ENCODE measurements around the gene MAL. TPM values are rescaled to one million over a fixed set of nuclear protein-coding genes. Genes with fewer than 3 reads are reported as not detected.

Gene MAL
- total and polyA plus RNA-seq, 2 of the 13 experiments (the other 11 are each of a cell fraction or from before 2014, with no cell fraction given): not detected

DNA sequence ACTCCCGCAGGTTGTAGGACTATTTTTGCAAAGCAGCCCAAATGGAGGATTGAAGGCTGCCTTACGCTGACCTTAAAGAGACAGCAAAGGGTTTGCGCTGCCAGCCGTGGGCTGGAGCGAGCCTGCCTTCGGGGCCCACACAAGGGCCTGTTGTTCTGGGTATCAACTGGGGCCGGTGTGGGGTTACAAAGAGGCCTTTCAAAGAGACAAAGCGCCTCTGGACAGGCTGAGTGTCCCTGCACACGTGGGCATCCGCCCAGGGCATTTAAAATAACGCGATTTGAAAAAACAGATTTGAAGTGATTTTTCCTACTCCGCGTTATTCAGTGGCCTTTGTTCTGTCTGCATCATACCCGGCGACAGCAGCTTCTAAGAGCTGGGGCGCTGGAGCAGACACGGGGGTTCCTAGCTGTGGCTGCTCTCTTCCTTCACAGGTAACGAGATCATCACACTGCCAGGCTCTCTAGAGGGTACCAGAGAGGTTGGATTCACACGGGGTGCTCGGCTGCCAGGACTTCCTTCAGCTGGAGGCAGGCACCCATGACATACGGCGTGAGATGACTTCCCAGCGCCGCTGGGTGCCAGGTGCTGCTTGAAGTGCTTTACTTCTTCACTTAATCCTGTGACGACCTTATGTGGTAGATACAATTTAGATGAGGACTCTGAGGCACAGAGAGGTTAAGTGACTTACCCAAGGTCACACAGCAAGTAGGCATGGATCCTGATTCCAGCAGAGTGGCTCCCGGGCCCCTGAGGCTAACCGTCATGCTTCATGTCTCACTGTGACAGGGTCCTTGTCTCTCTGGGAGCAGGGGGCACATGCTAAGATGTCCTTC lies 32.2 kb downstream of the MAL start (continued):
- TF ChIP-seq, protein P1, sequence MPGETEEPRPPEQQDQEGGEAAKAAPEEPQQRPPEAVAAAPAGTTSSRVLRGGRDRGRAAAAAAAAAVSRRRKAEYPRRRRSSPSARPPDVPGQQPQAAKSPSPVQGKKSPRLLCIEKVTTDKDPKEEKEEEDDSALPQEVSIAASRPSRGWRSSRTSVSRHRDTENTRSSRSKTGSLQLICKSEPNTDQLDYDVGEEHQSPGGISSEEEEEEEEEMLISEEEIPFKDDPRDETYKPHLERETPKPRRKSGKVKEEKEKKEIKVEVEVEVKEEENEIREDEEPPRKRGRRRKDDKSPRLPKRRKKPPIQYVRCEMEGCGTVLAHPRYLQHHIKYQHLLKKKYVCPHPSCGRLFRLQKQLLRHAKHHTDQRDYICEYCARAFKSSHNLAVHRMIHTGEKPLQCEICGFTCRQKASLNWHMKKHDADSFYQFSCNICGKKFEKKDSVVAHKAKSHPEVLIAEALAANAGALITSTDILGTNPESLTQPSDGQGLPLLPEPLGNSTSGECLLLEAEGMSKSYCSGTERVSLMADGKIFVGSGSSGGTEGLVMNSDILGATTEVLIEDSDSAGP (CRISPR knock-in tag; IDR thresholded peaks at IDR 0.05; ENCODE audit: borderline replicate concordance): peak; percentile 95
- TF ChIP-seq ATF7-NPFF (CRISPR knock-in tag; IDR thresholded peaks at IDR 0.05; ENCODE audit: low read depth) (no peak), TMF1 (CRISPR knock-in tag; IDR thresholded peaks at IDR 0.05; ENCODE audit: low read depth) (no peak), SAP130 (CRISPR knock-in tag; IDR thresholded peaks at IDR 0.05; ENCODE audit: low read depth) (peak; percentile 58), TGIF2 (CRISPR knock-in tag; IDR thresholded peaks at IDR 0.05) (no peak), TAF1 (CRISPR knock-in tag; IDR thresholded peaks at IDR 0.05) (no peak), ZNF772 (CRISPR knock-in tag; IDR thresholded peaks at IDR 0.05) (peak; percentile 84), NR1H2 (CRISPR knock-in tag; IDR thresholded peaks at IDR 0.05; ENCODE audit: borderline replicate concordance, low read depth) (no peak), HNRNPL (IDR thresholded peaks at IDR 0.05; ENCODE audit: low read depth, low read length) (peak; percentile 78; the same call in 1 of the 2 replicates), ZNF619 (CRISPR knock-in tag; IDR thresholded peaks at IDR 0.05) (0 out of 2 replicates have a peak, but pooled peaks have one; percentile 46), ZNF484 (CRISPR knock-in tag; IDR thresholded peaks at IDR 0.05; ENCODE audit: borderline replicate concordance, low read depth) (no peak), RXRA (CRISPR knock-in tag; IDR thresholded peaks at IDR 0.05) (peak; percentile 27; the same call in 1 of the 2 replicates), ZNF557 (CRISPR knock-in tag; IDR thresholded peaks at IDR 0.05) (no peak), XRCC5 (optimal IDR thresholded peaks at IDR 0.05; ENCODE audit: low read length) (peak; percentile 37), ZFP90 (CRISPR knock-in tag; IDR thresholded peaks at IDR 0.05; ENCODE audit: borderline replicate concordance) (no peak), NFYC (CRISPR knock-in tag; IDR thresholded peaks at IDR 0.05) (no peak), REXO4 (CRISPR knock-in tag; IDR thresholded peaks at IDR 0.05; ENCODE audit: borderline replicate concordance) (no peak), GTF3A (CRISPR knock-in tag; conservative IDR thresholded peaks at IDR 0.05) (no peak)
- TF ChIP-seq, protein P2, sequence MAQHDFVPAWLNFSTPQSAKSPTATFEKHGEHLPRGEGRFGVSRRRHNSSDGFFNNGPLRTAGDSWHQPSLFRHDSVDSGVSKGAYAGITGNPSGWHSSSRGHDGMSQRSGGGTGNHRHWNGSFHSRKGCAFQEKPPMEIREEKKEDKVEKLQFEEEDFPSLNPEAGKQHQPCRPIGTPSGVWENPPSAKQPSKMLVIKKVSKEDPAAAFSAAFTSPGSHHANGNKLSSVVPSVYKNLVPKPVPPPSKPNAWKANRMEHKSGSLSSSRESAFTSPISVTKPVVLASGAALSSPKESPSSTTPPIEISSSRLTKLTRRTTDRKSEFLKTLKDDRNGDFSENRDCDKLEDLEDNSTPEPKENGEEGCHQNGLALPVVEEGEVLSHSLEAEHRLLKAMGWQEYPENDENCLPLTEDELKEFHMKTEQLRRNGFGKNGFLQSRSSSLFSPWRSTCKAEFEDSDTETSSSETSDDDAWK (CRISPR knock-in tag; IDR thresholded peaks at IDR 0.05): no peak
- TF ChIP-seq, protein P3, sequence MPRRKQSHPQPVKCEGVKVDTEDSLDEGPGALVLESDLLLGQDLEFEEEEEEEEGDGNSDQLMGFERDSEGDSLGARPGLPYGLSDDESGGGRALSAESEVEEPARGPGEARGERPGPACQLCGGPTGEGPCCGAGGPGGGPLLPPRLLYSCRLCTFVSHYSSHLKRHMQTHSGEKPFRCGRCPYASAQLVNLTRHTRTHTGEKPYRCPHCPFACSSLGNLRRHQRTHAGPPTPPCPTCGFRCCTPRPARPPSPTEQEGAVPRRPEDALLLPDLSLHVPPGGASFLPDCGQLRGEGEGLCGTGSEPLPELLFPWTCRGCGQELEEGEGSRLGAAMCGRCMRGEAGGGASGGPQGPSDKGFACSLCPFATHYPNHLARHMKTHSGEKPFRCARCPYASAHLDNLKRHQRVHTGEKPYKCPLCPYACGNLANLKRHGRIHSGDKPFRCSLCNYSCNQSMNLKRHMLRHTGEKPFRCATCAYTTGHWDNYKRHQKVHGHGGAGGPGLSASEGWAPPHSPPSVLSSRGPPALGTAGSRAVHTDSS (CRISPR knock-in tag; conservative IDR thresholded peaks at IDR 0.05): no peak
- TF ChIP-seq, protein P4, sequence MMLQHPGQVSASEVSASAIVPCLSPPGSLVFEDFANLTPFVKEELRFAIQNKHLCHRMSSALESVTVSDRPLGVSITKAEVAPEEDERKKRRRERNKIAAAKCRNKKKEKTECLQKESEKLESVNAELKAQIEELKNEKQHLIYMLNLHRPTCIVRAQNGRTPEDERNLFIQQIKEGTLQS (CRISPR knock-in tag; IDR thresholded peaks at IDR 0.05): no peak
- TF ChIP-seq, protein P5, sequence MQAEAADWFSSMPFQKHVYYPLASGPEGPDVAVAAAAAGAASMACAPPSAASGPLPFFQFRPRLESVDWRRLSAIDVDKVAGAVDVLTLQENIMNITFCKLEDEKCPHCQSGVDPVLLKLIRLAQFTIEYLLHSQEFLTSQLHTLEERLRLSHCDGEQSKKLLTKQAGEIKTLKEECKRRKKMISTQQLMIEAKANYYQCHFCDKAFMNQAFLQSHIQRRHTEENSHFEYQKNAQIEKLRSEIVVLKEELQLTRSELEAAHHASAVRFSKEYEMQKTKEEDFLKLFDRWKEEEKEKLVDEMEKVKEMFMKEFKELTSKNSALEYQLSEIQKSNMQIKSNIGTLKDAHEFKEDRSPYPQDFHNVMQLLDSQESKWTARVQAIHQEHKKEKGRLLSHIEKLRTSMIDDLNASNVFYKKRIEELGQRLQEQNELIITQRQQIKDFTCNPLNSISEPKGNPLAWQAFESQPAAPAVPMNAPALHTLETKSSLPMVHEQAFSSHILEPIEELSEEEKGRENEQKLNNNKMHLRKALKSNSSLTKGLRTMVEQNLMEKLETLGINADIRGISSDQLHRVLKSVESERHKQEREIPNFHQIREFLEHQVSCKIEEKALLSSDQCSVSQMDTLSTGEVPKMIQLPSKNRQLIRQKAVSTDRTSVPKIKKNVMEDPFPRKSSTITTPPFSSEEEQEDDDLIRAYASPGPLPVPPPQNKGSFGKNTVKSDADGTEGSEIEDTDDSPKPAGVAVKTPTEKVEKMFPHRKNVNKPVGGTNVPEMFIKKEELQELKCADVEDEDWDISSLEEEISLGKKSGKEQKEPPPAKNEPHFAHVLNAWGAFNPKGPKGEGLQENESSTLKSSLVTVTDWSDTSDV (CRISPR knock-in tag; IDR thresholded peaks at IDR 0.05): no peak

Data from HepG2 (cell line).